ENCODE results near the gene RCN1. TPM values are rescaled to one million over a fixed set of nuclear protein-coding genes. Genes with fewer than 3 reads are reported as not detected.

The RCN1 gene
- total RNA-seq, 6 experiments from 2014 or later = 30.7 to 52.4 (median 37.7) TPM

DNA sequence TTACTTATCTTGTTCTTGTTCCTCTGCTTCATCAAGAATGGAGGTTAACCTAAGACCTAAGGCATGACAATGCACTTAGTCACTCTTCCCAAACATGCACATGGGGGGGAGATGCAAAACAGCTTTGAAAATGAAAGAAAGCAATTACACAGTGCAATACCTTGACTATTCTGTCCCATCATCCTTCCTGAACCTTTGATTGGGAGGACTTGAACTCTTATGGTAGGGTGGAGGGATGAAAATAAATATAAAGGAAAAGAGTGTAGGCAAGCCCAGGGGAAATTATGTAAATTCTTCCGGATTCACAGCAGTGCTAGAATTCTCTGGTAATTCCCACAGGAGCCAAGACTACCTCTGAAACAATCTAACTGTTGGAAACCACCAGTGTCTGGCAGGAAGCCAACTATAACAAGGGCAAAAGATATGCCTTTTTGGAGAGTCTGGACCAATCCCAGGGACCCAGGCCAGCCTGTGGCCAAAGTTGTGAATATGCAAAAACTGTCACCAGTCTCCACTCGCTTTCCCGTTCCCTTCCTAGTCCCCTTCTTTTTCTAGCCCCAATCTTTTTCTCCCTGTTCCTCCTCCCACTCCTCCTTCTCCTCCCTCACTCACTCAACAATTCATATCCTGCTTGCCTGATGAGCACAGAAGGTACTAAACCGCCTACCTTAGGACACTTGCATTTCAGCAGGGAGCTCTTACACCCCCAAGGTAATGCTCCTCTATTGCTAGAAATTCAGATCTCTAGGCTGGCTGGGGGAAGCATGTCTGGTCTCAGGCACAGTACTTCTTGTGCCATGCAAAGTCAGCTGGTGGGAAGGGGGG lies 2.5 kb upstream of the RCN1 start:
- ATAC-seq (peak; percentile 63 to 64 (median 64)), DNase-seq (peak; percentile 57 to 85 (median 64))
- intact Hi-C loops (cut with DNase I) = no loop called here
- H3K9me3 ChIP-seq = no peaks in the 10 kb centered on the region
- H3K27ac ChIP-seq = no peak overlapping the region
- H3K4me1 ChIP-seq = peaks cover 0 to 10% (median 2%) of the 10 kb centered on the region in 4 donors
- WGBS (ENCODE audit: insufficient coverage, low coverage, low lambda C conversion rate, missing lambda C conversion rate) = 11% methylated on average over 4 of the region's 4 CpGs
- TF ChIP-seq POLR2A (IDR thresholded peaks at IDR 0.05) = no peak
- no peak for TF ChIP-seq CTCF (IDR thresholded peaks at IDR 0.05)
- H3K36me3 ChIP-seq = no peaks in the 10 kb centered on the region
- no peak overlapping the region for H3K4me3 ChIP-seq
- no peaks in the 10 kb centered on the region for H3K27me3 ChIP-seq

- H3K27ac ChIP-seq = no peak overlapping the region
- H3K4me3 ChIP-seq = no peak overlapping the region
- no CpG with 5 or more reads among the region's 4 CpGs for WGBS (ENCODE audit: insufficient coverage, low coverage, low lambda C conversion rate, missing lambda C conversion rate)
- ATAC-seq (no peak), DNase-seq (no peak)
- H3K36me3 ChIP-seq = no peaks in the 10 kb centered on the region
- H3K9me3 ChIP-seq = no peaks in the 10 kb centered on the region
- peaks cover 0 to 10% (median 2%) of the 10 kb centered on the region in 4 donors for H3K4me1 ChIP-seq
- H3K27me3 ChIP-seq = no peaks in the 10 kb centered on the region
- intact Hi-C loops (cut with DNase I) = no loop called here
- TF ChIP-seq POLR2A (IDR thresholded peaks at IDR 0.05) = no peak
- no peak for TF ChIP-seq CTCF (IDR thresholded peaks at IDR 0.05)
Measured at GRCh38 chr11:32092581-32093170, 1.8 kb downstream of the RCN1 start.

- H3K27ac ChIP-seq = no peak overlapping the region
- H3K9me3 ChIP-seq = no peaks in the 10 kb centered on the region
- no peak overlapping the region for H3K4me3 ChIP-seq
- 50% methylated on average over 1 of the region's 1 CpG for WGBS (ENCODE audit: insufficient coverage, low coverage, low lambda C conversion rate, missing lambda C conversion rate)
- DNase-seq (peak in 1 of 3 donors; percentile 34), ATAC-seq (peak in 3 of 4 donors; percentile 8 to 42 (median 25))
- H3K27me3 ChIP-seq = no peaks in the 10 kb centered on the region
- H3K4me1 ChIP-seq = peaks cover 0 to 10% (median 2%) of the 10 kb centered on the region in 4 donors
- intact Hi-C loops (cut with DNase I) = no loop called here
- TF ChIP-seq CTCF (IDR thresholded peaks at IDR 0.05) (no peak), POLR2A (IDR thresholded peaks at IDR 0.05) (no peak)
- H3K36me3 ChIP-seq = peaks cover 0 to 6% (median 2%) of the 10 kb centered on the region in 4 donors
Measured at GRCh38 chr11:32094923-32095322, 4.0 kb downstream of the RCN1 start.

DNA sequence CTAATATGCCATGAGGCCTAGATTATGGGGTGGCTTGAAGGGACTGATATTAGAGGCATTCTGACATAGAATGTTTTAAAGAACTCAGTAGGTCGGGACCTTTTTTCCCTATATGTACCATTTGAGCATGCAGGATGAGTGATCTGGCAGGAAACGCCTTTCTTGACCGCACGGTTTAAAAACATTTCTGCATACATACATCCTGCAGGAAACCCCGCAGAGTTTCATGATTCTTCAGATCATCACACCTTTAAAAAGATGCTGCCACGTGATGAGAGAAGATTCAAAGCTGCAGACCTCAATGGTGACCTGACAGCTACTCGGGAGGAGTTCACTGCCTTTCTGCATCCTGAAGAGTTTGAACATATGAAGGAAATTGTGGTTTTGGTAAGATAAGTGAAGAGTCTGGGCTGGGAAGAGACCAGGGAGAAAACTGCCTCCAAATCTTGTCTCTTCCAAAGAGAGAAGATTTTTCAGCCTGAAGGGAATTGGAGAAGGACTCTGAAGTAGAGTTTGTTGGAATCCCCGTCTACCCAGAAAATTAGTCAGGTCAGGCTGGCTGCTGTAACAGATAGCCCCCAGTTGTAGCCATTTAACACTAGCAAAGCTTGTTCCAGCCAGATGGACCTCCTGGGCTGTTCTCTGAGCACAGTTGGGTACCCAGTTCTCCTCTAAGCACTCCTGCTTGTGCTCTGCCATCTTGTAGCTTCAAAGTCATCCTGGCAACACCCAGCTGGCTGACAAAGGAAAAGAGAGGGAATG lies 7.4 kb downstream of the RCN1 start:
- intact Hi-C loops (cut with DNase I) = no loop called here
- Histone ChIP-seq H3K27ac (no peak overlapping the region), H3K27me3 (no peaks in the 10 kb centered on the region), H3K9me3 (no peaks in the 10 kb centered on the region), H3K4me3 (no peak overlapping the region), H3K4me1 (peaks cover 0 to 9% (median 0%) of the 10 kb centered on the region in 4 donors), H3K36me3 (peaks cover 0 to 11% (median 5%) of the 10 kb centered on the region in 4 donors)
- ATAC-seq (no peak), DNase-seq (no peak)
- no peak for TF ChIP-seq POLR2A (IDR thresholded peaks at IDR 0.05)
- TF ChIP-seq CTCF (IDR thresholded peaks at IDR 0.05) = no peak
- 78% methylated on average over 8 of the region's 8 CpGs for WGBS (ENCODE audit: insufficient coverage, low coverage, low lambda C conversion rate, missing lambda C conversion rate)

All from right lobe of liver (tissue), 6 donors.